Osteocyte (in vitro differentiated cells): ENCODE results near the gene RBM33. TPM values are rescaled to one million over a fixed set of nuclear protein-coding genes. Genes with fewer than 3 reads are reported as not detected.

Experiments
- DNase-seq: peaks from one replicate; pipeline ENCODE4 v3.0.0; 2021; ENCODE audit warnings: mixed read lengths; ENCODE audit not compliant: unreplicated experiment; ENCODE audit errors: extremely low spot score
- H3K27ac Mint-ChIP-seq: one replicate; pipeline ENCODE4 v1.8.0; 2021; ENCODE audit warnings: mild to moderate bottlenecking, mixed read lengths; ENCODE audit not compliant: unreplicated experiment
- H3K27me3 Mint-ChIP-seq: one replicate; pipeline ENCODE4 v1.8.0; 2021; ENCODE audit warnings: mixed read lengths; ENCODE audit not compliant: unreplicated experiment
- H3K36me3 Mint-ChIP-seq: one replicate; pipeline ENCODE4 v1.8.0; 2021; ENCODE audit warnings: mixed read lengths; ENCODE audit not compliant: unreplicated experiment
- H3K4me1 Mint-ChIP-seq: one replicate; pipeline ENCODE4 v1.8.0; 2021; ENCODE audit warnings: mixed read lengths; ENCODE audit not compliant: unreplicated experiment
- H3K4me3 Mint-ChIP-seq: one replicate; pipeline ENCODE4 v1.8.0; 2021; ENCODE audit warnings: mild to moderate bottlenecking, moderate library complexity, mixed read lengths; ENCODE audit not compliant: unreplicated experiment
- H3K9me3 Mint-ChIP-seq: one replicate; pipeline ENCODE4 v1.8.0; 2021; ENCODE audit warnings: mixed read lengths; ENCODE audit not compliant: unreplicated experiment
- CTCF ChIP-seq: fragments of 200-600 bp; sonication (generic); IDR thresholded peaks from 2 replicates; pipeline ENCODE4 v1.5.0; 2021; ENCODE audit warnings: antibody characterized with exemption, mild to moderate bottlenecking, moderate library complexity
- total RNA-seq: library from RNA; stranded (reverse); gene quantifications from 2 replicates; pipeline ENCODE4 v1.2.1, GENCODE V29; 2021

RBM33 gene
- total RNA-seq, 1 donor from 2014 or later: 52.4 TPM

GRCh38 chr7:155715111-155715805 lies 70.8 kb downstream of the RBM33 start:
- no peak overlapping the region for H3K4me3 Mint-ChIP-seq
- no peaks in the 10 kb centered on the region for H3K27me3 Mint-ChIP-seq
- peaks cover 33% of the 10 kb centered on the region for H3K36me3 Mint-ChIP-seq
- no peaks in the 10 kb centered on the region for H3K9me3 Mint-ChIP-seq
- no peak overlapping the region for H3K27ac Mint-ChIP-seq
- no peak for TF ChIP-seq CTCF
- H3K4me1 Mint-ChIP-seq: no peaks in the 10 kb centered on the region
- DNase-seq: no peak

GRCh38 chr7:155717010-155717744 lies 72.7 kb downstream of the RBM33 start:
- Mint-ChIP-seq H3K27me3 (no peaks in the 10 kb centered on the region), H3K36me3 (peaks cover 29% of the 10 kb centered on the region), H3K9me3 (no peaks in the 10 kb centered on the region), H3K27ac (no peak overlapping the region), H3K4me1 (no peaks in the 10 kb centered on the region), H3K4me3 (no peak overlapping the region)
- DNase-seq: no peak
- no peak for TF ChIP-seq CTCF

GRCh38 chr7:155721056-155721455 lies 76.6 kb downstream of the RBM33 start:
- no peak for DNase-seq
- no peak for TF ChIP-seq CTCF
- H3K4me3 Mint-ChIP-seq: no peak overlapping the region
- no peaks in the 10 kb centered on the region for H3K27me3 Mint-ChIP-seq
- H3K9me3 Mint-ChIP-seq: no peaks in the 10 kb centered on the region
- H3K27ac Mint-ChIP-seq: no peak overlapping the region
- H3K36me3 Mint-ChIP-seq: peaks cover 18% of the 10 kb centered on the region
- H3K4me1 Mint-ChIP-seq: no peaks in the 10 kb centered on the region

- no peak overlapping the region for H3K27ac Mint-ChIP-seq
Observed at GRCh38 chr7:155722118-155722517, 77.7 kb downstream of the RBM33 start.

More at GRCh38 chr7:155722118-155722517, 77.7 kb downstream of the RBM33 start:
- Mint-ChIP-seq H3K36me3 (peaks cover 13% of the 10 kb centered on the region), H3K4me3 (no peak overlapping the region), H3K4me1 (no peaks in the 10 kb centered on the region), H3K9me3 (no peaks in the 10 kb centered on the region), H3K27me3 (no peaks in the 10 kb centered on the region)
- TF ChIP-seq CTCF: no peak
- DNase-seq: no peak
